GM23338 (cell line): Measurements from ENCODE around the gene PITX1. TPM values are rescaled to one million over a fixed set of nuclear protein-coding genes. Genes with fewer than 3 reads are reported as not detected.

Experiments used
- ATAC-seq: fragments of 200-7000 bp; cut with Tn5 transposase; 3 replicates; pipeline ENCODE4 v1.9.1; 2020
- DNase-seq: peaks from one replicate; pipeline ENCODE4 v3.0.0-alpha.2; 2015; ENCODE audit warnings: low spot score
- H2AFZ ChIP-seq: fragments of 200-600 bp; sonication (generic); 2 replicates; pipeline ENCODE4 v1.8.0; 2016; ENCODE audit warnings: antibody characterized with exemption, mild to moderate bottlenecking, moderate library complexity
- H3F3A ChIP-seq: fragments of 200-600 bp; sonication (generic); replicated peaks from 2 replicates; pipeline ENCODE4 v1.8.0; 2017; ENCODE audit warnings: antibody characterized with exemption, mixed run types, low read depth
- H3K27ac ChIP-seq: fragments of 200-600 bp; sonication (generic); 2 replicates; pipeline ENCODE4 v1.6.1; 2016; ENCODE audit warnings: low read depth
- H3K27me3 ChIP-seq: fragments of 200-600 bp; sonication (generic); 2 replicates; pipeline ENCODE4 v1.8.0; 2016; ENCODE audit warnings: mild to moderate bottlenecking, mixed run types, moderate library complexity; ENCODE audit not compliant: insufficient read depth
- H3K36me3 ChIP-seq: fragments of 200-600 bp; sonication (generic); 2 replicates; pipeline ENCODE4 v1.8.0; 2016; ENCODE audit warnings: mild to moderate bottlenecking; ENCODE audit not compliant: insufficient read depth
- H3K4me1 ChIP-seq: fragments of 200-600 bp; sonication (generic); 2 replicates; pipeline ENCODE4 v1.8.0; 2016; ENCODE audit warnings: mild to moderate bottlenecking, moderate library complexity; ENCODE audit not compliant: insufficient read depth
- H3K4me2 ChIP-seq: fragments of 200-600 bp; sonication (generic); 2 replicates; pipeline ENCODE4 v1.7.1; 2017; ENCODE audit warnings: mixed run types
- H3K4me3 ChIP-seq: fragments of 200-600 bp; sonication (generic); 2 replicates; pipeline ENCODE4 v1.6.1; 2016; ENCODE audit warnings: mixed run types
- H3K79me2 ChIP-seq: fragments of 200-600 bp; sonication (generic); replicated peaks from 2 replicates; pipeline ENCODE4 v1.8.0; 2017; ENCODE audit warnings: mild to moderate bottlenecking; ENCODE audit not compliant: insufficient read depth
- H3K9me2 ChIP-seq: fragments of 200-600 bp; sonication (generic); 2 replicates; pipeline ENCODE4 v1.8.0; 2017; ENCODE audit not compliant: insufficient read depth
- H4K20me1 ChIP-seq: fragments of 200-600 bp; sonication (generic); replicated peaks from 2 replicates; pipeline ENCODE4 v1.8.0; 2017; ENCODE audit warnings: mild to moderate bottlenecking; ENCODE audit not compliant: insufficient read depth
- H3K27ac Mint-ChIP-seq: 2 replicates; pipeline ENCODE4 v1.8.0; 2020; ENCODE audit warnings: inconsistent platforms, mild to moderate bottlenecking, moderate library complexity, mixed read lengths
- H3K27me3 Mint-ChIP-seq: 3 replicates; pipeline ENCODE4 v1.8.0; 2022; ENCODE audit warnings: low read depth, mild to moderate bottlenecking, moderate library complexity, mixed read lengths, inconsistent platforms; ENCODE audit not compliant: insufficient read depth, poor library complexity
- H3K36me3 Mint-ChIP-seq: 3 replicates; pipeline ENCODE4 v1.8.0; 2021; ENCODE audit warnings: low read depth, mild to moderate bottlenecking, inconsistent platforms, moderate library complexity, mixed read lengths
- H3K4me1 Mint-ChIP-seq: 3 replicates; pipeline ENCODE4 v1.8.0; 2020; ENCODE audit warnings: mild to moderate bottlenecking, inconsistent platforms, mixed read lengths
- H3K4me3 Mint-ChIP-seq: 3 replicates; pipeline ENCODE4 v1.8.0; 2021; ENCODE audit warnings: moderate library complexity, mild to moderate bottlenecking, inconsistent platforms, mixed read lengths
- H3K9me3 Mint-ChIP-seq: 3 replicates; pipeline ENCODE4 v1.8.0; 2020; ENCODE audit warnings: moderate library complexity, mild to moderate bottlenecking, inconsistent platforms, mixed read lengths
- EZH2 ChIP-seq: fragments of 200-600 bp; sonication (generic); IDR thresholded peaks from one replicate; pipeline ENCODE4 v1.8.0; 2017; ENCODE audit warnings: antibody characterized with exemption, mild to moderate bottlenecking, low read depth; ENCODE audit not compliant: unreplicated experiment
- NANOG ChIP-seq: IDR thresholded peaks from 2 replicates; pipeline ENCODE4 v1.6.1; 2016; ENCODE audit warnings: antibody characterized with exemption, borderline replicate concordance
- POLR2AphosphoS5 ChIP-seq: IDR thresholded peaks from 2 replicates; pipeline ENCODE4 v1.6.1; 2016; ENCODE audit warnings: antibody characterized with exemption, low read depth
- ZNF114 ChIP-seq: fragments of 250-450 bp; sonication (Bioruptor Pico); IDR thresholded peaks from 2 replicates; pipeline ENCODE4 v1.5.0; 2020; ENCODE audit warnings: mild to moderate bottlenecking, moderate library complexity
- ZNF331 ChIP-seq: fragments of 250-450 bp; sonication (Bioruptor Pico); IDR thresholded peaks from 2 replicates; pipeline ENCODE4 v1.5.0; 2020; ENCODE audit warnings: low read depth, mild to moderate bottlenecking, moderate library complexity
- polyA plus RNA-seq: library from polyadenylated mRNA; unstranded; fragments of >200 nt; fragmentation: Nextera tagmentation; extraction: Ambion mirVana; gene quantifications from 2 replicates; pipeline ENCODE4 v1.2.1, GENCODE V29; 2016
- total RNA-seq: library from RNA; depleted of rRNA; stranded (reverse); fragments of >200 nt; shearing (Covaris generic); gene quantifications from 2 replicates; pipeline ENCODE4 v1.2.3, GENCODE V29; 2014
- TF ChIP-seq, protein P1 (sequence below): fragments of 250-450 bp; sonication (Bioruptor Pico); IDR thresholded peaks from 2 replicates; pipeline ENCODE4 v1.5.0; 2020; ENCODE audit warnings: mild to moderate bottlenecking, moderate library complexity

Gene PITX1
- total and polyA plus RNA-seq, 2 experiments from 2014 or later = not detected

DNA sequence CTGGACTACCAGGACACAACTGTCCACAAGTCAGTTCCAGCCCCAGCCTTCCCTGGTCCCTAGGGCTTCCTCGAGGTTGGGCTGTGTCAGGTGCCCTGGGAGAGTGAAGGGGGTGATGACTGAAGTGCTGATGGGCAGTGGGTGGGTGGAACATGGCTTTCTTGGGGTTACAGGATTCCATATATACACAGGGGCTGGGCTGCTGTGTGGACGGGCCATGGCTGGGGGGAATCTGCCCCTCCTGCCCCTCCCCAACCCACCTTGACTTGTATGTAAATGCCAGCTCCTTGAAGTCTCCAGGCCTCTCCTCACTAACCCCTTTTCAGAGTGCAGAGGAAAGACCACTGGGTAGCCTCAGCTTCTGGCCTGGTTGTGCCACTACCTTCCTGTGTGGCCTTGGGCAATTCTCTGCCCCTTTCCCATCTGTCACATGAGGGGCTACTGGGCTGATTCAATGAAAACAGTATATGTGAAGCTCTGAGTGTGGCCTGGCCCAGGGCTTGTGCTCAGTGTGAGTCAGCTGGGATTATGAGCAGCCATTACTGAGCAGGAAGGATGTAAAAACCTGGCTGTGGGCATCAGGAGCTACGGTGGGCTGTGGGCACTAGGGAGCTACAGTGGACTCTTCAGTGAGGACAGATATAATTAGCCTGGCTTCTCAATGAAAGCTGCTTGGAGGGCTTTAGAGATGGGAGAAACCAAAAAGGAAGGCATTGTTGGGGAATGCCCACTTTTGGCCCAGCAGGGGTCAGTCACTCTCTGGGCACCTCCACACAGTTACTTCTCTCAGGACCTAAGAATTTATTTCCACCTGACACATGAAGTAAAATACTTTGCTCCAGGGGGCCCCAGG, 23.3 kb downstream of the PITX1 start:
- ATAC-seq = no peak
- TF ChIP-seq EZH2 (no peak), ZNF114 (CRISPR knock-in tag) (no peak), NANOG (no peak), POLR2AphosphoS5 (no peak), ZNF331 (CRISPR knock-in tag) (no peak)
- TF ChIP-seq, protein P1, sequence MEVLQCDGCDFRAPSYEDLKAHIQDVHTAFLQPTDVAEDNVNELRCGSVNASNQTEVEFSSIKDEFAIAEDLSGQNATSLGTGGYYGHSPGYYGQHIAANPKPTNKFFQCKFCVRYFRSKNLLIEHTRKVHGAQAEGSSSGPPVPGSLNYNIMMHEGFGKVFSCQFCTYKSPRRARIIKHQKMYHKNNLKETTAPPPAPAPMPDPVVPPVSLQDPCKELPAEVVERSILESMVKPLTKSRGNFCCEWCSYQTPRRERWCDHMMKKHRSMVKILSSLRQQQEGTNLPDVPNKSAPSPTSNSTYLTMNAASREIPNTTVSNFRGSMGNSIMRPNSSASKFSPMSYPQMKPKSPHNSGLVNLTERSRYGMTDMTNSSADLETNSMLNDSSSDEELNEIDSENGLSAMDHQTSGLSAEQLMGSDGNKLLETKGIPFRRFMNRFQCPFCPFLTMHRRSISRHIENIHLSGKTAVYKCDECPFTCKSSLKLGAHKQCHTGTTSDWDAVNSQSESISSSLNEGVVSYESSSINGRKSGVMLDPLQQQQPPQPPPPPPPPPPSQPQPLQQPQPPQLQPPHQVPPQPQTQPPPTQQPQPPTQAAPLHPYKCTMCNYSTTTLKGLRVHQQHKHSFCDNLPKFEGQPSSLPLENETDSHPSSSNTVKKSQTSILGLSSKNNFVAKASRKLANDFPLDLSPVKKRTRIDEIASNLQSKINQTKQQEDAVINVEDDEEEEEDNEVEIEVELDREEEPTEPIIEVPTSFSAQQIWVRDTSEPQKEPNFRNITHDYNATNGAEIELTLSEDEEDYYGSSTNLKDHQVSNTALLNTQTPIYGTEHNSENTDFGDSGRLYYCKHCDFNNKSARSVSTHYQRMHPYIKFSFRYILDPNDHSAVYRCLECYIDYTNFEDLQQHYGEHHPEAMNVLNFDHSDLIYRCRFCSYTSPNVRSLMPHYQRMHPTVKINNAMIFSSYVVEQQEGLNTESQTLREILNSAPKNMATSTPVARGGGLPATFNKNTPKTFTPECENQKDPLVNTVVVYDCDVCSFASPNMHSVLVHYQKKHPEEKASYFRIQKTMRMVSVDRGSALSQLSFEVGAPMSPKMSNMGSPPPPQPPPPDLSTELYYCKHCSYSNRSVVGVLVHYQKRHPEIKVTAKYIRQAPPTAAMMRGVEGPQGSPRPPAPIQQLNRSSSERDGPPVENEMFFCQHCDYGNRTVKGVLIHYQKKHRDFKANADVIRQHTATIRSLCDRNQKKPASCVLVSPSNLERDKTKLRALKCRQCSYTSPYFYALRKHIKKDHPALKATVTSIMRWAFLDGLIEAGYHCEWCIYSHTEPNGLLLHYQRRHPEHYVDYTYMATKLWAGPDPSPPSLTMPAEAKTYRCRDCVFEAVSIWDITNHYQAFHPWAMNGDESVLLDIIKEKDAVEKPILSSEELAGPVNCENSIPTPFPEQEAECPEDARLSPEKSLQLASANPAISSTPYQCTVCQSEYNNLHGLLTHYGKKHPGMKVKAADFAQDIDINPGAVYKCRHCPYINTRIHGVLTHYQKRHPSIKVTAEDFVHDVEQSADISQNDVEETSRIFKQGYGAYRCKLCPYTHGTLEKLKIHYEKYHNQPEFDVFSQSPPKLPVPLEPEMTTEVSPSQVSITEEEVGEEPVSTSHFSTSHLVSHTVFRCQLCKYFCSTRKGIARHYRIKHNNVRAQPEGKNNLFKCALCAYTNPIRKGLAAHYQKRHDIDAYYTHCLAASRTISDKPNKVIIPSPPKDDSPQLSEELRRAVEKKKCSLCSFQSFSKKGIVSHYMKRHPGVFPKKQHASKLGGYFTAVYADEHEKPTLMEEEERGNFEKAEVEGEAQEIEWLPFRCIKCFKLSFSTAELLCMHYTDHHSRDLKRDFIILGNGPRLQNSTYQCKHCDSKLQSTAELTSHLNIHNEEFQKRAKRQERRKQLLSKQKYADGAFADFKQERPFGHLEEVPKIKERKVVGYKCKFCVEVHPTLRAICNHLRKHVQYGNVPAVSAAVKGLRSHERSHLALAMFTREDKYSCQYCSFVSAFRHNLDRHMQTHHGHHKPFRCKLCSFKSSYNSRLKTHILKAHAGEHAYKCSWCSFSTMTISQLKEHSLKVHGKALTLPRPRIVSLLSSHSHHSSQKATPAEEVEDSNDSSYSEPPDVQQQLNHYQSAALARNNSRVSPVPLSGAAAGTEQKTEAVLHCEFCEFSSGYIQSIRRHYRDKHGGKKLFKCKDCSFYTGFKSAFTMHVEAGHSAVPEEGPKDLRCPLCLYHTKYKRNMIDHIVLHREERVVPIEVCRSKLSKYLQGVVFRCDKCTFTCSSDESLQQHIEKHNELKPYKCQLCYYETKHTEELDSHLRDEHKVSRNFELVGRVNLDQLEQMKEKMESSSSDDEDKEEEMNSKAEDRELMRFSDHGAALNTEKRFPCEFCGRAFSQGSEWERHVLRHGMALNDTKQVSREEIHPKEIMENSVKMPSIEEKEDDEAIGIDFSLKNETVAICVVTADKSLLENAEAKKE (CRISPR knock-in tag) = no peak
- Histone ChIP-seq H3F3A (no peaks in the 10 kb centered on the region), H3K27me3 (no peaks in the 10 kb centered on the region), H3K4me2 (no peak overlapping the region), H4K20me1 (no peaks in the 10 kb centered on the region), H3K9me2 (no peaks in the 10 kb centered on the region), H2AFZ (no peak overlapping the region), H3K27ac (no peak overlapping the region), H3K4me1 (no peaks in the 10 kb centered on the region), H3K36me3 (no peaks in the 10 kb centered on the region), H3K4me3 (no peak overlapping the region), H3K79me2 (no peaks in the 10 kb centered on the region)
- Mint-ChIP-seq H3K27me3 (peaks cover 4% of the 10 kb centered on the region), H3K9me3 (no peaks in the 10 kb centered on the region), H3K27ac (no peak overlapping the region), H3K4me1 (peaks cover 3% of the 10 kb centered on the region; the same call in 2 of the 3 replicates), H3K4me3 (no peak overlapping the region), H3K36me3 (no peaks in the 10 kb centered on the region)
- no peak for DNase-seq
